ENCODE data around the gene TP53RK.

The TP53RK gene

DNA sequence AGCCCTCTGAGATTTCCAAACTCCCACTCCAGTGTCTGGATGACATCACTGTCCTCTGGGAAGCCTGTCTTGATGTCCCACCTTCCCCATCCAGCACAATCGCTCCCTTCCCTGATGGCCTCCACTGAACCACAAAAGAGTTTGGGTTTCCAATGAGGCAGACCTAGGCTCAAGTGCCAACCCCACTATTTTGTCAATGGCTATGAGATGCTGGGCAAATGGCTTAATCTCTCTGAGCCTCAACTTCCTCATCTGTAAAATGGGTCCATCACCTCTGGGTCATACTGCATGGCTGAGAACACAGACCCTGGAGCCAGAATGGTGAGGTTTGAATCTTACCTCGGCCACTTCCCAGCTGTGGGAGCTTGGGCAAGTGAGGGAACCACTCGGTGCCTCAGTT, 49.7 kb downstream of the TP53RK start:
- ChIA-PET POLR2A (ENCODE audit: low non-redundant PET) (no interaction called here), CTCF (no interaction called here)
- DNase-seq (ENCODE audit: low spot score): no peak

DNA sequence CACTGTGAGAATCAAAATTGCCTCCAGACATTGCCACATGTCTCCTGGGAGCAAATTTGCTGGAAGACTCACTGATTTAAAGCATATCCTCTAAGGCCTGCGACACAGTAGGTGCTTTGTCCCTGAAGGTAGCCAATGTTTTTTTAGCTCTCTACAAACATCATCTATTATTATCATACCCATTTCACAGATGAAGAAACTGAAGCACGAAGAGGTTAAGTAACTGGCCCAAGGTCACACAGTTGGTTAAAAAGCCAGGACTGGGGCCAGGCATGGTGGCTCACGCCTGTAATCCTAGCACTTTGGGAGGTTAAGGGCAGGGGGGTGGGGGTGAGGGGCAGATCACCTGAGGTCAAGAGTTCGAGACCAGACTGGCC, 50.4 kb downstream of the TP53RK start:
- no peak overlapping the region for H3K27ac ChIP-seq
- no peak for DNase-seq (ENCODE audit: low spot score)
- ChIA-PET CTCF (interaction anchor here (0.6 to 0.7 kb wide), 2 partner anchors 35 to 36 kb away, joined by 3 read pairs; no protein-coding TSS in a partner anchor), POLR2A (ENCODE audit: low non-redundant PET) (no interaction called here)
- TF ChIP-seq, protein P1, sequence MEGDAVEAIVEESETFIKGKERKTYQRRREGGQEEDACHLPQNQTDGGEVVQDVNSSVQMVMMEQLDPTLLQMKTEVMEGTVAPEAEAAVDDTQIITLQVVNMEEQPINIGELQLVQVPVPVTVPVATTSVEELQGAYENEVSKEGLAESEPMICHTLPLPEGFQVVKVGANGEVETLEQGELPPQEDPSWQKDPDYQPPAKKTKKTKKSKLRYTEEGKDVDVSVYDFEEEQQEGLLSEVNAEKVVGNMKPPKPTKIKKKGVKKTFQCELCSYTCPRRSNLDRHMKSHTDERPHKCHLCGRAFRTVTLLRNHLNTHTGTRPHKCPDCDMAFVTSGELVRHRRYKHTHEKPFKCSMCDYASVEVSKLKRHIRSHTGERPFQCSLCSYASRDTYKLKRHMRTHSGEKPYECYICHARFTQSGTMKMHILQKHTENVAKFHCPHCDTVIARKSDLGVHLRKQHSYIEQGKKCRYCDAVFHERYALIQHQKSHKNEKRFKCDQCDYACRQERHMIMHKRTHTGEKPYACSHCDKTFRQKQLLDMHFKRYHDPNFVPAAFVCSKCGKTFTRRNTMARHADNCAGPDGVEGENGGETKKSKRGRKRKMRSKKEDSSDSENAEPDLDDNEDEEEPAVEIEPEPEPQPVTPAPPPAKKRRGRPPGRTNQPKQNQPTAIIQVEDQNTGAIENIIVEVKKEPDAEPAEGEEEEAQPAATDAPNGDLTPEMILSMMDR (conservative IDR thresholded peaks at IDR 0.05; ENCODE audit: low read depth): no peak

More for the DNA sequence above, 49.7 kb downstream of the TP53RK start:
- H3K27ac ChIP-seq: no peak overlapping the region
- TF ChIP-seq, protein P1 (conservative IDR thresholded peaks at IDR 0.05; ENCODE audit: low read depth): no peak

DNA sequence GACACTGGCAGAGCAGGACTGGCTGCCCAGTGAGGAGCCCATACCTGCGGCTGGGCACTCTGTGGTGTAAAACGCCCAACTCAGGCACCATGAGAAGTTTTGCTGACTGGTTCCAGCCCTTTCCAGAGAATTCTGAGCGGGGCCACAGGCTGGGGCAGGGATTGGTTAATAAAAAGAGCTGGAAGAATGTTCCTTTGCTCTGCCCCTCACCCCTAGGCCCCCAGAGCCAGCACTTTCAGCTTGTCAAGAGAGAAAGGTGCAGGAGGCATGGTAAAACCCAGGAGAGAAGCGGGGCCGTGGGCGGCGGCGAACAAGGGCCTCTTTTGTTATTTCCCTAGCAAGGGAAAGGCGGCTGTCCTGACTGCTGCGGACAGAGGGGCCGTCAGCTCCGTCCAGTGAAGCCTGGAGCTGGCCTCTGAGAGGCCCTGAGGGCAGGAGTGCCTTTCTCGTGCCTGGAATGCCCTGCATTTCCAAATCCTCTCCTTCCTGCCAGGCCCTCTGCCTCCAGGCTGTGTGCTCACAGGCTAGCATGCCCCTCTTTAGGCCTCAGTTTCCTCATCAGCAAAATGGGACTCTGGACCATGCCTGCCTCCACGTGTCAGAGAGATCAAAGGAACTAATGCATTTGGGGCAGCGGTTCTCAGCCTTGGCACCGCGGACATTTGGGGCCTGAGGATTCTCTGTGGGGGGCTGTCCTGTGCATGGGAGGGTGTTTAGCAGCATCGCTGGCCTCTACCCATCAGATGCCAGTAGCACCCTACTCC, 50.9 kb downstream of the TP53RK start:
- TF ChIP-seq, protein P1 (conservative IDR thresholded peaks at IDR 0.05; ENCODE audit: low read depth): no peak
- ChIA-PET CTCF (interaction anchor here (0.7 kb wide), 2 partner anchors 34 to 517 kb away, joined by 3 read pairs; no protein-coding TSS in a partner anchor), POLR2A (ENCODE audit: low non-redundant PET) (no interaction called here)
- no peak for DNase-seq (ENCODE audit: low spot score)
- H3K27ac ChIP-seq: no peak overlapping the region

DNA sequence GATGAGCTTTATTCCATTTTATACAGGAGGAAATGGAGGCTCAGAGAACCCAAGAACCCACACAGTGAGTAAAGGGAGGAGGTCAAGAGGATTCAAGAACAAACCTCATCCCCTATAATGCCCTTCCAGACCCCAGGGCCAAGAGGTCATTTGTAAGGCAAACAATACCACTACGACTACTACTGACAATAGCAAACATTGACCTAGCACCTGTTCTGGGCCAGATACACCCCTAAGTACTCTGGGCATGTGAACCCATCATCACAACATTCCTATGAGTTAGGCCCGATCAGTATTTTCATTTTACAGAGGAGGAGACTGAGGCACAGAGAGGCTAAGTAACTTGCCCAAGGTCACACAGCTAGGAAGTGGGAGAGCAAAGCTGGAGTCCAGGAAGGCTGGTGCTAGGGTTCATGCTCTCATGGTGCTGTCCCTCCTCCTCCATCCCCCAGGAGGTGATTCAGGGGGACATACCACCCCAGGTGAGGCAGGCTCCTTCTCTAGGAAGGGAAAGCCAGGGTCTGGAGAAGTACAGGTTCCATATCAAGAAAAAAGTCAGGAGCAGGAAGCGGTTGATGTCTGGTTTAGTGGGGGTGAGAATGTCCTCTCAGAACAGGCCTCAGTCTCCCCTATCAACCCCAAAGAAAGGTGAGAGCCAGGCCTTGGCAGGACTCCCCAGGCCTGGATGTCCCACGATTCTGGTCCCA, 51.7 kb downstream of the TP53RK start:
- TF ChIP-seq, protein P1 (conservative IDR thresholded peaks at IDR 0.05; ENCODE audit: low read depth): no peak
- POLR2A ChIA-PET (ENCODE audit: low non-redundant PET): no interaction called here
- DNase-seq (ENCODE audit: low spot score): no peak
- CTCF ChIA-PET: interaction anchor here (0.7 kb wide), 1 partner anchor 518 kb away, joined by 3 read pairs; no protein-coding TSS in a partner anchor
- no peak overlapping the region for H3K27ac ChIP-seq

DNA sequence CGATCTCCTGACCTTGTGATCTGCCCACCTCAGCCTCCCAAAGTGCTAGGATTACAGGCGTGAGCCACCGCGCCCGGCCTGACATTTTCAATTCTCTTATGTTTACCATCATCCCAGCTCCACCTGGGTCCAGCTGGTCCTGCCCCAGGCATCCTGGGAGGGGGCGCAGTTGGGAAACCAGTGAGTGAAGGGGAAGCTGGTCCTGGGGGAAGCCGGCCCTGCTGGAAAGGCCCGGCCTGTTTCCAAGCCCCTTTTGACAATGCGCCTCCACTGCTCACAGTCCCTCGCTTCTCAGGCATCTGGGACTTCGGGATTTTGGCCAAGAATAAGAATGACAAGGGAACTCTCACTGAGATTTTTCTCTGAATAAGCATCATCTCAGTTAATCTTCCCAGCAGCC, 52.2 kb downstream of the TP53RK start:
- no peak for DNase-seq (ENCODE audit: low spot score)
- H3K27ac ChIP-seq: no peak overlapping the region
- POLR2A ChIA-PET (ENCODE audit: low non-redundant PET): interaction anchor here (0.6 kb wide), 1 partner anchor 173 kb away, joined by 3 read pairs; no protein-coding TSS in a partner anchor
- TF ChIP-seq, protein P1 (conservative IDR thresholded peaks at IDR 0.05; ENCODE audit: low read depth): no peak
- CTCF ChIA-PET: interaction anchor here (0.5 kb wide), 1 partner anchor 478 kb away, joined by 3 read pairs; no protein-coding TSS in a partner anchor

DNA sequence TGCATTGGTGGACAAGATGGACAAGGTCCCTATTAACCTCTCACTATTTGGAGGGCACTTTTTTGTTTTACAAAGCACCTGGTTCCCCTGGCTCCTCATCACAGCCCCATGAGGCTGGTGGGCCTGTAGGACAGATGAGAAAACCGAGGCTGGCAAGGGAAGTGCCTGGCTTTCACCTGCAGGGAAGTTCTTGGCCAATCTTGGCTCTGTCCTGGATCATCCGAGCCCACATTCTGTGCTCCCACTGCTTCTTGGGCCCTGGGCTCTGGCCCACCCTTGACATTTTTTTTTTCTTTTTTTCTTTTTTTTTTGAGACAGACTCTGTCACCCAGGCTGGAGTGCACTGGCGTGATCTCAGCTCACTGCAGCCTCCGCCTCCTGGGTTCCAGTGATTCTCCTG, 52.7 kb downstream of the TP53RK start:
- POLR2A ChIA-PET (ENCODE audit: low non-redundant PET): interaction anchor here (0.6 kb wide), 1 partner anchor 173 kb away, joined by 3 read pairs; no protein-coding TSS in a partner anchor
- TF ChIP-seq, protein P1 (conservative IDR thresholded peaks at IDR 0.05; ENCODE audit: low read depth): no peak
- CTCF ChIA-PET: interaction anchor here (0.5 kb wide), 1 partner anchor 479 kb away, joined by 3 read pairs; no protein-coding TSS in a partner anchor
- no peak for DNase-seq (ENCODE audit: low spot score)
- H3K27ac ChIP-seq: no peak overlapping the region
